Testis (tissue), 3 donors: ENCODE data around the gene UPK3B. TPM values are rescaled to one million over a fixed set of nuclear protein-coding genes. Genes with fewer than 3 reads are reported as not detected.
"Not testable (repeated sequence)": the region's sequence is repeated elsewhere in the genome, so short reads cannot be mapped to it uniquely, and the experiment has no call there.

Experiments used
- DNase-seq: peaks from one replicate; pipeline ENCODE4 v3.0.0-alpha.2; 2019
- H3K27ac ChIP-seq, 2 donors: fragments of 200-600 bp; sonication (generic); one replicate each; pipeline ENCODE4 v1.5.1; 2019
- H3K27me3 ChIP-seq: fragments of 200-600 bp; sonication (generic); one replicate; pipeline ENCODE4 v1.5.1; 2019
- H3K36me3 ChIP-seq: fragments of 200-600 bp; sonication (generic); one replicate; pipeline ENCODE4 v1.5.1; 2017; ENCODE audit warnings: low read depth; ENCODE audit errors: missing control alignments
- H3K4me1 ChIP-seq: fragments of 200-600 bp; sonication (generic); one replicate; pipeline ENCODE4 v1.5.1; 2019
- H3K4me3 ChIP-seq, 2 donors: fragments of 200-600 bp; sonication (generic); one replicate each; pipeline ENCODE4 v1.5.1; 2017 to 2019
- H3K9me3 ChIP-seq: fragments of 200-600 bp; sonication (generic); one replicate; pipeline ENCODE4 v1.5.1; 2017
- WGBS, 2 donors: methylation state at CpG; one replicate each; pipeline ENCODE4 v1.1.5; 2018; 5-methylcytosine and 5-hydroxymethylcytosine counted together
- intact Hi-C: fragments of 100-400 bp; cut with DNase I; formaldehyde crosslinking; loops from one replicate; pipeline ENCODE4 v1.15.1; 2023; ENCODE audit warnings: low total_unique reads
- polyA plus RNA-seq: library from polyadenylated mRNA; stranded (reverse); fragments of 350-450 nt; fragmentation: Illumina TruSeq; extraction: RNeasy Lipid Tissue Mini Kit (QIAGEN cat#74804); gene quantifications from one replicate; pipeline ENCODE4 v1.2.3, GENCODE V29; 2014; ENCODE audit warnings: low read depth, low replicate concordance; ENCODE audit not compliant: insufficient read depth
- total RNA-seq, 2 donors: library from RNA; depleted of rRNA; stranded (reverse); fragments of >200 nt; gene quantifications; one replicate each; pipeline ENCODE4 v1.2.3, GENCODE V29; 2016

UPK3B gene
- total and polyA plus RNA-seq, 3 donors from 2014 or later = 19.1 to 66.8 (median 27.1) TPM

GRCh38 chr7:76476280-76476679 lies 34.1 kb upstream of the UPK3B start:
- H3K4me1 ChIP-seq, H3K27ac ChIP-seq, DNase-seq, H3K9me3 ChIP-seq, H3K36me3 ChIP-seq, intact Hi-C loops, H3K4me3 ChIP-seq, H3K27me3 ChIP-seq: not testable (repeated sequence)
- 100% methylated on average over 3 of the region's 11 CpGs; no CpG with 5 or more reads in 1 of the 2 donors for WGBS, 2 donors

GRCh38 chr7:76476742-76477474 lies 33.4 kb upstream of the UPK3B start:
- WGBS, 2 donors = 91 to 97% methylated on average over 8 to 20 of the region's 24 CpGs
- intact Hi-C loops, H3K4me1 ChIP-seq: not testable (repeated sequence)

GRCh38 chr7:76479628-76480027 lies 30.7 kb upstream of the UPK3B start:
- DNase-seq, H3K9me3 ChIP-seq, H3K4me1 ChIP-seq, H3K27me3 ChIP-seq, intact Hi-C loops, H3K36me3 ChIP-seq, H3K27ac ChIP-seq, H3K4me3 ChIP-seq: not testable (repeated sequence)
- WGBS, 2 donors = 85% methylated on average over 5 to 11 of the region's 11 CpGs

More at GRCh38 chr7:76476742-76477474, 33.4 kb upstream of the UPK3B start:
- H3K36me3 ChIP-seq, H3K9me3 ChIP-seq, H3K27me3 ChIP-seq, DNase-seq, H3K4me3 ChIP-seq, H3K27ac ChIP-seq: not testable (repeated sequence)

GRCh38 chr7:76480403-76481253 lies 29.7 kb upstream of the UPK3B start:
- H3K9me3 ChIP-seq, intact Hi-C loops, H3K36me3 ChIP-seq, H3K4me1 ChIP-seq, H3K27me3 ChIP-seq, DNase-seq, H3K27ac ChIP-seq, H3K4me3 ChIP-seq: not testable (repeated sequence)
- WGBS, 2 donors = 84 to 90% methylated on average over 2 to 29 of the region's 29 CpGs

- H3K27me3 ChIP-seq, intact Hi-C loops, H3K9me3 ChIP-seq, H3K4me1 ChIP-seq, DNase-seq, H3K27ac ChIP-seq, H3K36me3 ChIP-seq, H3K4me3 ChIP-seq: not testable (repeated sequence)
- WGBS, 2 donors = 93 to 94% methylated on average over 10 to 24 of the region's 24 CpGs
These were observed 27.7 kb upstream of the UPK3B start for GRCh38 chr7:76482660-76483059.

- H3K27me3 ChIP-seq, H3K4me1 ChIP-seq, H3K9me3 ChIP-seq, DNase-seq, H3K27ac ChIP-seq, H3K36me3 ChIP-seq, intact Hi-C loops, H3K4me3 ChIP-seq: not testable (repeated sequence)
- 97% methylated on average over 17 of the region's 17 CpGs; no CpG with 5 or more reads in 1 of the 2 donors for WGBS, 2 donors
These were observed 27.3 kb upstream of the UPK3B start for GRCh38 chr7:76483081-76483480.

GRCh38 chr7:76484456-76484855 lies 25.9 kb upstream of the UPK3B start:
- DNase-seq, H3K27me3 ChIP-seq, H3K4me3 ChIP-seq, H3K36me3 ChIP-seq, H3K27ac ChIP-seq, H3K4me1 ChIP-seq, H3K9me3 ChIP-seq, intact Hi-C loops: not testable (repeated sequence)
- WGBS, 2 donors = no CpG with 5 or more reads among the region's 12 CpGs

GRCh38 chr7:76485822-76486610 lies 24.3 kb upstream of the UPK3B start:
- H3K27me3 ChIP-seq, H3K4me1 ChIP-seq, H3K27ac ChIP-seq, intact Hi-C loops, H3K4me3 ChIP-seq, H3K36me3 ChIP-seq, H3K9me3 ChIP-seq, DNase-seq: not testable (repeated sequence)
- no CpG with 5 or more reads among the region's 20 CpGs for WGBS, 2 donors

- H3K36me3 ChIP-seq, DNase-seq, H3K4me3 ChIP-seq, H3K27me3 ChIP-seq, H3K27ac ChIP-seq, intact Hi-C loops, H3K4me1 ChIP-seq, H3K9me3 ChIP-seq: not testable (repeated sequence)
- 78% methylated on average over 4 of the region's 5 CpGs; no CpG with 5 or more reads in 1 of the 2 donors for WGBS, 2 donors
These were observed 23.7 kb upstream of the UPK3B start for GRCh38 chr7:76486618-76487017.

GRCh38 chr7:76487969-76488368 lies 22.4 kb upstream of the UPK3B start:
- 48% methylated on average over 9 of the region's 13 CpGs; no CpG with 5 or more reads in 1 of the 2 donors for WGBS, 2 donors
- H3K27me3 ChIP-seq, H3K4me1 ChIP-seq, intact Hi-C loops, H3K27ac ChIP-seq, H3K9me3 ChIP-seq, H3K36me3 ChIP-seq, DNase-seq, H3K4me3 ChIP-seq: not testable (repeated sequence)

GRCh38 chr7:76492139-76492538 lies 18.2 kb upstream of the UPK3B start:
- H3K9me3 ChIP-seq, H3K27me3 ChIP-seq, H3K27ac ChIP-seq, H3K4me1 ChIP-seq, H3K4me3 ChIP-seq, H3K36me3 ChIP-seq, DNase-seq, intact Hi-C loops: not testable (repeated sequence)
- WGBS, 2 donors = 85% methylated on average over 4 of the region's 10 CpGs; no CpG with 5 or more reads in 1 of the 2 donors
